ENCODE results near the gene KCNN4.
"Not testable (repeated sequence)": the region's sequence is repeated elsewhere in the genome, so short reads cannot be mapped to it uniquely, and the experiment has no call there.

The KCNN4 gene

DNA sequence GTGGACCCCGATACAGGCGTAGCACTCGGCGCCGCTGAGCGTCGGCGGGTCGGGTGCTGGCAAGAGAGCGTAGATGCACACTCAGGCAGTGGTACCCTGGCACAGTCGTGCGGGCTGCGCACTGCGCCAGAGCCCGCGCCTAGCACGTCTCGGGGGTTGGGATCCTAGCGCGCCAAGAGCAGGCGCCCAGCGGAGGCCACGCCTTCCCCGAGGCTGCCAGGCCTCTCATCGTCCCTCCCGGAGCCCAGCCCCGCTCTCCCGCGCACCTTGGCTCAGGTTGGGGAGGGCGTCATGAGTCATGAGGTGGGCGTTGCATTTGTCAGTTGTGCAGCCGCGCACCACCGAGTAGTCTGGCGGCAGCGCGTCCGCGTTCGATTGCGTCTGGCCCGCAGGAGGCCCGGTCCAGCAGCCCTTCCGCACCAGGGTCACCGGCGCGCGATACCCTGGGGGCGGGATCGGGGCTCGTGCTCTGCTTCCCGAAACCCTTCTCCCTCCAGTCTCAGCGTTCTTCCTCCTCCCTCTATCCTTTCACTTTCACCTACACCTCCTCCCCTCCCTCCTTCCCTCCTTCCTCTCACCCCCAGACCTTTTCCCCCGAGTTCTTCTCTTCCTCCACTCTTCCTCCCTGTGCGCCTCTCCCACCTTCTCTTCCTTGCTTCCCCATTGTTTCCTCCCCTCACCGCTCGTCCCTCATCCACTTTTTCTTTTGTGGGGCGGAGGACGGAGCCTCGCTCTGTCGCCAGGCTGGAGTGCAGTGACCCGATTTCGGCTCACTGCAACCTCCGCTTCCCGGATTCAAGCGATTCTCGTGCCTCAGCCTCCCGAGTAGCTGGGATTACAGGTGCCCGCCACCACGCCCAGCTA lies 18.0 kb upstream of the KCNN4 start:
- peak in 1 of 2 donors; percentile 74 for DNase-seq (ENCODE audit: low read depth in 2 of 2)

DNA sequence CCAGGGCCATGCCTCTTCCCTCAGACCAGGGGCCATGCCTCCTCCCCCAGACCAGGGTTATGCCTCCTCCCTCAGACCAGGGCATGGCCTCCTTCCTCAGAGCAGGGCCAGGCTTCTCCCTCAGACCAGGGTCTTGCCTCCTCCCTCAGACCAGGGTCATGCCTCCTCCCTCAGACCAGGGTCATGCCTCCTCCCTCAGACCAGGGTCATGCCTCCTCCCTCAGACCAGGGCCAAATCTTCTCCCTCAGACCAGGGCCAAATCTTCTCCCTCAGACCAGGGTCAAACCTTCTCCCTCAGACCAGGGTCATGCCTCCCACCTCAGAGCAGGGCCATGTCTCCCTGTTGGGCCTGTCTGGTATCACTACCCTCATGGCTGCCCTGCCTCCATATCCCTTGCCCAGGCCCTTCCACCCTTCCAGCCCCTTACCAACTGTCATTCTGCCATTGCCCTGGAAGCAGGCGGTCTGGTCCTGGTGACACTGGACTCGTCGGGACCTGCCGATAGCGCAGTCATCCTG lies 17.3 kb upstream of the KCNN4 start:
- DNase-seq (ENCODE audit: low read depth in 2 of 2): no peak

- no peak for DNase-seq (ENCODE audit: low read depth in 2 of 2)
Measured at GRCh38 chr19:43797556-43797955, 16.8 kb upstream of the KCNN4 start.

- no peak for DNase-seq (ENCODE audit: low read depth in 2 of 2)
Measured at GRCh38 chr19:43797118-43797517, 16.3 kb upstream of the KCNN4 start.

DNA sequence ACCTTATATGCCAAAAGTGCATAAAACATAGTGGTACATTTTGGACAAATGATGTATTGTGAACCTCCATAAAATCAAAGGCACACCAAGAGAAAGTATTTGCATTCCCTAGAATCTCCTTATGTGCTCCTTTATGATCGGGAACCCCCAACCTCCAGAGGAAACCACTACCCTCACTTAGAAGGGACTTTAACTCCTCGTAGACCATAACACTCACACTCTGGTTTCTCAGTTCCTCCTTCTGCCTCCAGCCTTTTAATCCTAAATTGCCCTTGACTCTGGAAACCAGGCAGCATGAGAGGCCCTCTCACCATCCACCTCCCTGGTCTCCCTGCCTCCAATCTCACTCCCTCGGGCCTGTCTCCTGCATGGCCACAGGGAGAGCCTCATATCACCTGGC lies 9.8 kb upstream of the KCNN4 start:
- no peak for DNase-seq (ENCODE audit: low read depth in 2 of 2)

DNA sequence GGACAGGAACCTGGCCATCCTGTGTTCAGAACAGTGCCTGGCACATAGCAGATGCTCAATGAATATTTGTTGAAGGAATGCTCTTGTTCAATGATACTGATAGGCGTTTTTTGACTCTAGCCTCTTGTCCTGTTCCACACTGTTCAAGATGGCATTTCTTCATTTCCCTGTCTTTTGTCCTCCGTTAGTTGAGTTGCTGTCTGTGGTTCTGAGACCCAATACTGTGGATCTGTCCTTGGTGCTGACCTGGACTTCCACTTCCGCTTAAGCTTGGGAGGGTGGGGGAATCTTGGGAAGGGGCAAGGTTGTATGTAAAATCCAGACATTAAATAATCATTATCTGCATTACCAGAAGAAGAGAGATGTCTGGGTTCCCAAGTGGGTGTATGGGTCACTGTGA lies 8.3 kb upstream of the KCNN4 start:
- no peak for DNase-seq (ENCODE audit: low read depth in 2 of 2)

- no peak for DNase-seq (ENCODE audit: low read depth in 2 of 2)
Measured at GRCh38 chr19:43786665-43787064, 5.9 kb upstream of the KCNN4 start.

GRCh38 chr19:43784981-43785808 lies 4.4 kb upstream of the KCNN4 start:
- no peak for DNase-seq (ENCODE audit: low read depth in 2 of 2)

DNA sequence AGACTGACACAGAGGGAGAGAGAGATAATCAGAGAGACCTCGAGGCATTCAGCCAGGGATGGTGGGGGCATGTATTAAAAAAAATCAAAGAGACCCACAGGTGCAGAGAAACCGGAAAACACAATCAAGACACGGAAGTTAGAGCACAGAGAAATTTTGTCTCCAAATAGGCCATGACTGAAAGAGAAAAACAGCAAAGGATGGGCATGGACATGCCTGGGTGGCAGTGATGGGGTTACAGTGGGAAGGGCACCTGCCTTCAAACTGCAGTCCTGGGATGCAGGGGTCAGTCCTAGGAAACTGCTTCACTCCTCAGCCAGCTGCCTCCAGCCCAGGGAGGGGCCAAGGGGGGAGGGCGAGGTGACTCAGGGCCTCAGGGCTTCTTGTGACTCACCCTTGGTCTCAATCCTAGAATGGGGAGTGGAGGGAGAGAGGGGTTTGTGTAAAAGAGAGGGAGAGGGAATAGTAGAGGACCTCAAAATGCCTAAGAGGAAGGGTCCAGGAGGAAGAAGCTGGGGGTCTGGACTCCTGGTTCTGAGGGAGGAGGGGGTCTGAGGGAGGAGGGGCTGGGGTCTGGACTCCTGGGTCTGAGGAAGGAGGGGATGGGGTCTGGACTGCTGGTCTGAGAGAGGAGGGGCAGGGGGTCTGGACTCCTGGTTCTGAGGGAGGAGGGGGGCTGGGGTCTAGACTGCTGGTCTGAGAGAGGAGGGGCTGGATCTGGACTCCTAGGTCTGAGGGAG lies 3.6 kb upstream of the KCNN4 start:
- DNase-seq (ENCODE audit: low read depth in 2 of 2): peak in 1 of 2 donors; percentile 69

DNA sequence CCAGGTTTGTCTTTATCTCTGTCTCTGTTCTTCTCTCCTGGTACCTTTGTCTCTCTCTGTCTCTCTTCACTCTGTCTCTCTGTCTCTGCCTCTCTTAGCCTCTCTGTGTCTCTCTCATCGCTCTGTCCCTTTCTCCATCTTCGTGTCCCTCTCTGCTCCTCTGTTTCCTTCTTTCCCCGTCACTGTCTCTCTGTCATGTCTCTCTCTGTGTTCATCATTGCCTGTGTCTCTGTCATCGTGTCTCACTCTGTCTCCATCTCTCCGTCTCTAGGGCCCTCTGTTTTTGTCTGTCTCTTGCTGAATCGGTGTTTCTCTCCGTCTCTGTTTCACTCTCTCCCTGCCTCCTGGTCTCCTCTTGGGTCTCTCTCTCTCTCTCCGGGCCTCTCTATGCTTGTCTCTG lies 2.9 kb upstream of the KCNN4 start:
- DNase-seq (ENCODE audit: low read depth in 2 of 2): no peak

DNA sequence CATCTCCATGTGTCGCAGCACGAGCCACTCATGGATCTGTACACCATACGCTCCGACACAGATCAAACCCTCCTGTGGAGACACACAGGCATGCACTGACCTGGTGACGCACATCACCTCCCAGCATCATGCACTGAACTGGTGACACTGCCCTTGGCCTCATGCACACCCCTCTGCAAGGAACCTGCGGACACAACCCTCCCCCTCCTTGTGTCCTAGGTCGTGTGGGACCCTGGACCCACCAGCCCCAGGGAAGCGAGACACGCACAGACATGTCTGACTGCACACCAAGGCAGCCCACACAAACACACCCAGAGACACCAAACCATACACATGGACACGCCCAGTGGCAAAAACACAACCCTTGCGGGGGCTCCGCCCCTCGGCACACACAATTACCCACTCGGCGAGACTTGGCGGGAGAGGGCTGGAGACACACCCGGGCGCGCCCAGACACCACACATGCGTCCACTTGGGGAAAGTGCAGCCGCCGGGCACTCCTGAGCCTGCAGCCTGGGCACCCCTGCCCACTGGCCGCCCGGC lies 2.0 kb upstream of the KCNN4 start:
- DNase-seq (ENCODE audit: low read depth in 2 of 2): no peak

- no peak for DNase-seq (ENCODE audit: low read depth in 2 of 2)
Measured at GRCh38 chr19:43782311-43782660, 1.5 kb upstream of the KCNN4 start.

- DNase-seq (ENCODE audit: low read depth in 2 of 2): peak in 1 of 2 donors; percentile 44
Measured at GRCh38 chr19:43781630-43782310, 997 bp upstream of the KCNN4 start.

DNA sequence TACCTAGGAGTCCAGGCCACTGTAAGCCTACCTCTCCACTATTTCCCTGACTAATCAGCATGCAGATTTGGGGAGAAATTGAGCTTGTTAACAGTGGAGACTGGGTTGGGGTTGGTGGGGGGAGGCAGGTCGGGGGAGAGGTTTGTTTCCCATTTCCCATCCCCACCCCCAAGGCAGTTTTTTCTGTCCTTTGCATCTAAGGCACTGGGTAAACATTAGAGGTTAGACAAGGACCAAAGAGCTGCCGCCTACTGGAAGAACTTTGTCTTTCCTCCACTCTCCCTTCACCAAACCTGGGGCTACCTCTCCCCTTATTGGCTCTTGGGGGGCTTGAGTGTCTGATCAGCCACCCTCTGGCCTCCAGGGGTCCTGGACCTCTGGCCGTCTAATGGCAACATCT lies 953 bp downstream of the KCNN4 start:
- DNase-seq (ENCODE audit: low read depth in 2 of 2): no peak

DNA sequence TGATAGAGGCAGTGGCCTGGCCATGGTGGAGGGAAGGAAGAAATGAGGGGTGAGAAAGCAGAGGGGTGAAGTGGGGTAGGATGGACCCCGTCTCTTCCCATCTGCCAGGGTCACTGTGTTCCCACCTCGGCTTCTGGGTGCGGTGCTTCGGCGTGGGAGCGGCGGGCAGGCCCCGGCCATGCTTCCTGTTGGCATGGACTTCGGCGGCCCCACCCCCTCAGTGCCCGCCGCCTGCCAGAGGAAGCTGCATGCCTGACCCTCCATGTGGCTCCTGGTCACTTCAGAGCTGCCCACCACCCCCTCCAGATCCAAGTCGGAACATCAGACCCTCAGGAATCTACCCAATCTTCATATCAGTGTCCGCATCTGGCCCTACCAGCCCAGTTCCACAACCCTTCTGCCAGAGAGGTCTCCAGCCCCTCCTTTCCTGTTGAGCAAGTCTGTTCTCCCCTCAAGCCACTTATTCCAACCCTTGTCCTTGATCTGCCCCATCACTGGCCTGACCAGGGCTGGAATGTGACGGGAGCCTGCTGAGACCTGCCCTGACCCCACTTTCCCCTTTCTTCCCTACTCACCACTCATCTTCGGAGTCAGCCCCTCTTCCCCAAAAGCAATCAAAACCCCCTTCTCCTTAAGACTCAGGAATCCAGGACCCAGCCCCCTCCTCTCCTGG lies 1.5 kb downstream of the KCNN4 start:
- DNase-seq (ENCODE audit: low read depth in 2 of 2): no peak

DNA sequence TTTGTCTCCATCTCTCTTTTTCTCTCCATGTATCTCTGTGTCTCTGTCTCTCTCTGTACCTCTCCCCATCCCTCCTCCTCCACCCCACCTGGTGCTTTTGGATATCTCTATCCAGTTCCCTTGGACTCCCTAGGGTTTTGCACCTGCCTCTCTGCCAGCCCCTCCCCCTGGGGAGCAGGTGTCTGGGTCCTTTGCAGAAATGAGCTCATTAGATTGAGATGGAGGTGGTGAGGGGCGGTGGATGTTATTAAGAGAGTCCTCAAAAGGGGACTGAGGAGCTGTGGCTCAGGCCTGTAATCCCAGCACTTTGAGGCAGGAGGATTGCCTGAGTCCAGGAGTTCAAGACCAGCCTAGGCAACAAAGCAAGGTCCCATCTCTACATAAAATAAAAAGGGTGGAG lies 2.1 kb downstream of the KCNN4 start:
- DNase-seq (ENCODE audit: low read depth in 2 of 2): no peak

DNA sequence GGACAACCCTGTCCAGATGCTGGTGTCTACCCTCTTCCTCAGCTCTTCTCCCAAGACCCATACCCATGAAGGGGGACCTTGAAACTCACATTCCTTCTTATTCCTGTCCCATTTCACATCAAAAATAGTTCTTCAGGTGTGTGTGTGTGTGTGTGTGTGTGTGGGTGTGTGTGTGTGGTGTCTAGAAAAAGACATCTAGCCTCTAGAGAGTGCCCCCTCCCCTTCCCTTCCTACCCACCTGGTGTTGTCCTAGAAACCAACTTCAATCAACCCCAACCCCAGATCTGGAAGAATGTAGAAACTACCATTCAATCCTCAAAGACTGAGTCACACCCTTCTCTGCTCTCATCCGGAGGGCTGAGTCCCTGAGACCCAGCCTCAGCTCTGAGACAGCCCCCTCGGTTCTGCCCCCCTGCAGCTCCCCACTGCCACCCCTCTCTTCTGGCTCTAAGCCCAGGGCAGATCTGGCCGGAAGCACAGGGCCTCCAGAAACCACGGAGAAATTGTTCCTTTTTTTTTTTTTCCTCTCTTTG lies 3.5 kb downstream of the KCNN4 start:
- DNase-seq (ENCODE audit: low read depth in 2 of 2): no peak

GRCh38 chr19:43776286-43776685 lies 4.5 kb downstream of the KCNN4 start:
- peak; percentile 77 to 85 for DNase-seq (ENCODE audit: low read depth in 2 of 2)

DNA sequence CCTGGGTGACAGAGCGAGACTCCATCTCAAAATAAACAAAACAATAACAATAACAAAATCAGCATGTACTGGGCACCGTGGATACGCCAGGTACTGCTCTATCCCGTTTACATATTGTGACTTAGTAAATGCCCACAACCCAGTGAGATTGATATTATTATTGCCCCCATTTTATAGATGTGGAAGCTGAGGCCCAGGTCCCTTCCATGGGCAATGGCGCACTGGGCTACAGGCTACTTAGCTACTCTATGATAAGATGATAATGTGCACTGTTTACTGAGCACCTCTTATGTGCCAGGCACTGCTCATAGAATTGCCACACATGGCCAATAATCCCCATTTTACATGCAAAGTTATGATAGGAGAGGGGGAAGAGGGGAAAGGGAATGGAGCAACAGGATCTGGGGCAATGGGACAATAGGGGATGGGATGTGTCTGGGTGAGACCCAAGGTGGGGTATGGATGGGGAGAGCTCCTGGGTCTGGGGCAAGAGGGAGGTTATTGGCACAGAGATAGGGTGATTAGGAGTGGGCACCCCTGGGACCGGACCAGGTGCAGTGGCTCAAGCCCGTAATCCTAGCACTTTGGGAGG lies 5.4 kb downstream of the KCNN4 start:
- DNase-seq (ENCODE audit: low read depth in 2 of 2): no peak

- not testable (repeated sequence) for DNase-seq (ENCODE audit: low read depth in 2 of 2)
Measured at GRCh38 chr19:43774940-43775258, 5.9 kb downstream of the KCNN4 start.
